ENCODE results near the gene LIG1.

- no peak for TF ChIP-seq FOXM1 (IDR thresholded peaks at IDR 0.05; ENCODE audit: borderline replicate concordance)
- no peak for TF ChIP-seq BHLHE40 (IDR thresholded peaks at IDR 0.05; ENCODE audit: borderline replicate concordance)
- no peak for TF ChIP-seq SP1 (IDR thresholded peaks at IDR 0.05)
- TF ChIP-seq TARDBP (IDR thresholded peaks at IDR 0.05): no peak
- no peak for TF ChIP-seq ARNT (IDR thresholded peaks at IDR 0.05)
- no peak for TF ChIP-seq NFRKB (IDR thresholded peaks at IDR 0.05)
- no peak for TF ChIP-seq SUZ12 (IDR thresholded peaks at IDR 0.05)
These were observed 66.2 kb downstream of the LIG1 start for GRCh38 chr19:48103922-48104321.

All from HEK293T (cell line).